Ramos (cell line): ENCODE data around the gene NEURL1.
"Not testable (repeated sequence)": the region's sequence is repeated elsewhere in the genome, so short reads cannot be mapped to it uniquely, and the experiment has no call there.

ENCODE experiments used
- in situ Hi-C: fragments of 300-500 bp; cut with MboI; formaldehyde crosslinking; loops from one replicate; pipeline ENCODE4 v1.14.3; 2022; ENCODE audit warnings: low sequenced_read_pairs; ENCODE audit not compliant: unreplicated experiment

NEURL1 gene

DNA sequence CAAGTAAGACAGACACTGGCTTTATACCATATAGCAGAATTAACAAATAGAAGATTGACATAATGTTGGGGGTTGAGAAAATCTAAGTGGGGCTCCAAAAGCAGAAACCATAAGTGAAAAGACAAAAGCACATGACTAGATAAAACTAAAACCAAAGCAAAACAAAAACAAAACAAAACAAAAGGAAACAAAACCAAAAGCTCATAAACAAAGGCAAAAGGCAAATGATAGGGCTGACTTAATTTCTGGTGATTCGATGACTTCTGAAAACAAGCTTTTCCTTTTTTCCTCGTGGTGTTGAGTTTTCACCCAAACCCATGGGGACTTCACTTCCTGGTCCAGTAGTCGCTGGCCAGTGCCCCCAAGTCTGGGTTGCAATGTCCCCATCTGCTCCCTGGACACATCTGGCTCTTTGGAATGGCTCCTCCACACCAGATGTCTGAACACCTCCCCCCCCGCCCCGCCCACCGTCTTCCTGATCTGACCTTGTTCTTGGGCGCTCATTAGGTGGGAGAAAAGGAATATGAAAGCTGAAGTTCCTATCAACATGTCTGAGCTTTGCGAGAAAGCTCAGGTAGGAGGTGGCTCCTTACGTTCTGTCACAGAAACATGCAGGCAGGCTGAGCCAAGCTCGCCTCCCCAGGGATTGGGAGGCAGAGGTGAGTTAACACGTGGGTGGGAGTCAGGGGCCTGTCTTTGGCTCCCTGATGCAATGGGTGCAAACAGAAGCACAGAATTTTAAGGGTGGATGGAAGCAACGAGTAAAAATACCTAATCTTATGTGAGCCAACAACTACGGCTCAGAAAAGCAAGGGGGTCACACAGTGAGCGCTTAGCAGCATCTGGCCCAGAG lies 121.0 kb downstream of the NEURL1 start:
- in situ Hi-C loops: loop anchor here (5.0 kb wide), 1 partner anchor 68 kb away; no protein-coding TSS in a partner anchor

DNA sequence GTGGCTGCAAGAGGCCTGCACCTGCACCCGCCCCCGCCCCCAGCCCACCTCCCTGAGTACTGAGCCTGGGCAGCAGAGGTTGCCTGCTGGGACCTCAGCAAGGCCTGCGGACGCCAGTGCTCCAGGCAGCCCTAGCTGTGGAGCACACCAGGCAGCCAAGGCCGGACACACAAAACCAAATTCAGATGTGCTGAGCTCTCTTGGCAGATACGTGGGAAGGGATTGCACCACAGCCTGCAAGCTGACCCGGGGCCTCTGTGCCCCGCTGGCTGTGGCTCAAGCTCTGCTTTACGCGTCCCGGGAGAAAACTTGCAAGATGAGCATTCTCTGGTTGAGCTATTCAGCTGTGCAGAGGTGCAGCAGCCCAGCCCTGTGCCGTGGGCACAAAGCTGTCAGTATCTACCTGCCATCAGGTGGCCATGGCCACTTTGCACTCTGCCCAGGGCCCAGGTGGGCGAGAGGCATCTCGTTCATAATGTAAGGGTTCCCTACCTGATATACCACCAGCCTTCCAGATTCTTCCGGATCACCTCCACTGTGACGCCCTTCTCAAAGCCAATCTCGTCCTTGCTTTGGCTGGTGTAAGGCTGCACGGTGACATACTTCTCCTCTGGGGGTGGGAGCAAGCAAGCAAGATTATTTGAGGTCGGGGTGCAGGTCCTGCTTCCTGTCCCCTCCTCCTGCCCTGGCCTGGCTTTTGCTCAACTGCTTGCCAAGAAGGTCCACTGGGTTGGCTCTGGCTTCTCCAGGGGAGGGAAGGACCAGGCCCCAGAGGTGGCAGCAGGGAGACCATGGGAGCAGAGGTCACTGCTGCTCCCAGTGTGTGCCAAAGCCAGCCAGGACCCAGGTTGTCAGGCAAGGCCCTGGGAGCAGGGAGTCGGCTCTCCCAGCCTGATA lies 123.4 kb downstream of the NEURL1 start:
- in situ Hi-C loops: no loop called here

DNA sequence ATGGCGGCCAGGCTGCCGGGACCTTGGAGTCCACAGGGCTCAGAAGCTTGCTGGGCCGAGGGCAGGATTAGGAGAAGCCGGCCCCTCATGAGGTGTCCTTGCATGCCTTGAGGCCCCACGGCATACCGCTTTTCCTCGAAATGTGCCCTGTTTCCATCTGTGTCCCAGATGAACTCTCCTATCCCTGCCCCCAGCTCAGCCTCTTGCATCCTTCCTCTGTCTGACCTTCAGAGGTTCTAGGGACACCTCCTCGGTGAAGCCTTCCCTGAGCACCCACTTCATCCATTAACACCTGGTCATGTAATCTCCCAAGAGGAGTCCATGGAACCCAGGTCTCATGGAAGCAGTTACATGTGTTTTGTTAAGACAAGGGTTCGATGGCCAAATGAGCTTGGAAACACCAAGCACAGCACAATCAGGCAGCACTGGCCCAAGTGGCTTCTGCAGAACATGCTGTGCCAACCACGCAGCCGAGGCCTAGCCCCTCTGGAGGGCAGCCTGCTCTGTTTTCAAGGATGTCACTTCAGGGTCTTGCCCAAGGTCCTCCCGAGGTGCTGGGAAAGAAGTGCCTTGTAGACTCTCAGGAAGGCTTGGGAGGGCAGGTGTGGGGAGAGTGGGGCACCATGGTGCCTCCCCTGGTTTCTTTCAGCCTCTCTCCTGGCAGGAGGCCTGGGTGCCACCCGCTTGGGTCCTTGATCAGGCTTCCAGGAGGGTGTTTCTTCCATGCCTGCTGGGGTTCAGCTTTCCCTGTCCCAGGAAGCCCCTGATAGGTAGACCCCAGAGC lies 124.3 kb downstream of the NEURL1 start:
- in situ Hi-C loops: no loop called here

DNA sequence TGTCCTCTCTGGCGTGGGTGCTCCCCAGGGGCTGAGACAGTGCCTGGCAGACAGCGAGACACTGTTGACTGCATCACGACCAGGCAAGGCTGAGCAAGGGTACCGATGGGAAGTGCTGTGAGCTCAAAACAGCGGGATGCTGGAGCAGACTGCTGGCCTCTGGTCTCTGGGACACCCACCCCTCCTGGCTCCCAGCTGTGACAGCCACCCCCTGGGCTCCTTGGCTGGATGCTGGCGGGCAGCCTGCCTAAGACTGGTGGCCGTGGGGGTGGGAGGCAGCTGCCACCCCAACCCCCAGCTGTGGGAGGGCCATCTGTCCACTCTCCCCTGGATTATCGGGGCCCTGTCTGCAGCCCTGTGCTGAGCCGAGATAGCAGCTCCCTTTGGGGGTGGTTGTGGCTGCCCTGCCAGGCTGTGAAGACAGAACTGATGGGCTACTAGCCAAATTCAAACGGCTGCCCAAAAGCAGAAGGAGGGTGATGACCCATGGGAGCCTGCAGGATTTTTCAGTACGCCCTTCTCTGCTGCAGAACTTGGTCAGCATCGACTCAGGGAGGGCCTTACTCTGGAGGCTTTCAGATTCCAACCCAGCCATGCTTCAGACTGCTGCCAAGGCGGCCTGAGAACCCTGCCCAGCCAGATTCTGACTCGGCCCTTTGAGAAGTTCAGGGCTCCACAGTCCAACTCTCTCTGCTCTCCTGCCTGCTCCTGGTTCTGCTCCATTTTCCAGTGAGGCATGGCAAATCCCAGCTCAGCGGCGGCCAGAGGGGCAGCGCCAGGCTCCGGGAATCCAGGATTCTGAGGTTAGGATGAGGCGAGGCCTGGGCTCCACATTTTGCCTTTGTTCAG lies 125.3 kb downstream of the NEURL1 start:
- in situ Hi-C loops: no loop called here

DNA sequence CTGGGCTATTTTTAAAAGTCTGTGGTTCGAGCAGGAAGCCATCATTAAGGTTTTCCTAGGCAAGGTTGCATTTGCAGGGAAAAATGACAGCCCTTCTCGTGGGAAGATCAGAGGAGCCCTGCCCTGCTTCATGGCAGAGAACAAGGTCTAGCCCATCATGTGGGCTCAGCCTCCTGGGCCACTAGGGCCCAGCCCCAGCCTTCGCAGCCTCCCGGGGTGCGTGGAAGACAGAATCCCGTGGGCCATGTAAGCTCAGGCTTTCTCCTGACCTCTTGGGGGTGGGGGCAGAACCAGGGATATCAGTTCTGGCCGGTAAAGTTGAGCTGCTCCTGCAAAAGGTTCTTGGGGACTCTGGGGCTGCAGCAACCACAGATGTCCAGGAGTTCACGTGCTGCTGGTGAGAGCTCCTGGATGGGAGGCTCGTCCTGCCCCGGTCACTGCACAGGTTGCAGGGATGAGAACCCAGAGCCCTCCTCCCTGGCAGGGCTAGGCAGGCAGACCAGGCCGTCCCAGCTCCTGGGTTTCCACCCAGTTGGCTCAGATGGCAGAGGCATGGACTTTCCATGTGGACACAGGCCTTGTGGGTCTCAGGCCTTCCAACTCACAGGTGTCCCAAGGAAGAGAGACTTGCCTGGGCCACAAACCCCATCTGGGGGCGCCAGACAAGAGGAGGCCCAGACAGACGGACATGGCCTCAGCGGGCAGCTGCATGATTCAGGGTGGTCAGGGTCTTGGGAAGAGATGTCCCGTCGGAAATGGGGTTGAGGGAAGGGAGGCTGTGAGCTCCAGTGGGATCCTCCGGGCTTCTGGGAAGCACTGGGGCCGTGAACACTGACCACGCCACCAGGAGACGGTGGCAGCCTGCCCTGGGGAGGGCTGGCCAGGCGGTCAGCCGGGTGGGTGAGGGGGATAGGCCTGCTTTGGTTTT lies 126.2 kb downstream of the NEURL1 start:
- in situ Hi-C loops: no loop called here

DNA sequence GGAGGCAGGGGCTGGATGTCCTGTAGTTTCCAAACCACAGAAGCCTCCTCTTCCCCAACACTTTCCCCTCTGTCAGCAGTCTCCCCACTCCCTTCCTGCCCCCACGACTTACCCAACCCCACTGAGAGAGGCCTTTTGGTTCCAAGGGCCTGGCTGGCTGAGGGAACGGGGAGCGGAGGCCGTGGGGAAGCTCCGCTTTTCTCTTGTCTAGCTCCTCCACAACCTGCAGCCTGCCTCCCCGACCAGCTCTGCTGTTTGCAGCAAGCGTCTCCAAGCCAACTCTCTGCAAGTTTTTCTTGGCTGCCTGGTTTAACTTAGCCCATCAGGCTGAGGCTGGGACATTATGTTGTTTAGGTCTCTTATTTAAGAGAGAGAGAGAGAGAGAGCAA lies 126.8 kb downstream of the NEURL1 start:
- in situ Hi-C loops: no loop called here

DNA sequence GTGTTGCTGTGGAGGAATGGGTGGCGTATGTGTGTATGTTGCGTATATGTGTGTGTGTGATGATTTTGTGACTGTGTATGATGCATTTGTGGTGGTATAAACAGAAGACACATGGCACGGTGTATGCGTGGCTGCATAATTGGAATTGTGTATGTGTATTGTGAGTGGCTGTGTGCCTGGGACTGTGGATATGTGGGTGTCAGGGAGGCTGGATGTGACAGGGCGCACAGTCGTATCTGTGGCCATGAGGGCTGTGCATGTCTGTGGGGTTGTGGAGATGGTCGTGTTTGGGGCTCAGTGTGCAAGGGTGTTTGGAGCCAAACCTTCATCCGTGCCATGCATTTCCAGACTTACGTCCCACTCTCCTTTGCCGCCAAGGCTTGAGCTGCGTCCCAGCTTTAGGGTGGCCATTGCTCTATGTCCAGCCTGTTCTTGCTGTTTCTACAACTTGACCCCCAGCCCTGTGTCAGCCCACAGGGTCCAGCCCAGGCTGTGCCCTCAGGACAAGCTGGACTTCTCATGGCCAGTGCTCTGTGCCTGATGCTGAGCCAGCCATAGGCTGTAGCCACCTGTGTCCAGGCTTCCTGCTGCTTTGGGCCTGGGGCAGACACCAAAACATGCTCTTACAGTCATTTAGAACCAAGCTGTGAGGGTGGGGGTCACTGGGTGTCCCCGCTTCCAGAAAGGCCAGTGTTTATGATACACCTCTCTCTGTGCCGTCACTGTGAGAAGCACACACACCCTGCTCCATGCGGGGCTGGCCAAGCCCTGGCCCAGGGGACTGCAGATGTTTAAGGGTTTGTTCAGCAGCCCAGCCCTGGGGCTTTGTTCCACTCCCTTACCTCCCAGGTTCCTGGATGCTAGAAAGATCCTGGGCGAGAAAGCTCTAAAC lies 127.6 kb downstream of the NEURL1 start:
- in situ Hi-C loops: no loop called here

DNA sequence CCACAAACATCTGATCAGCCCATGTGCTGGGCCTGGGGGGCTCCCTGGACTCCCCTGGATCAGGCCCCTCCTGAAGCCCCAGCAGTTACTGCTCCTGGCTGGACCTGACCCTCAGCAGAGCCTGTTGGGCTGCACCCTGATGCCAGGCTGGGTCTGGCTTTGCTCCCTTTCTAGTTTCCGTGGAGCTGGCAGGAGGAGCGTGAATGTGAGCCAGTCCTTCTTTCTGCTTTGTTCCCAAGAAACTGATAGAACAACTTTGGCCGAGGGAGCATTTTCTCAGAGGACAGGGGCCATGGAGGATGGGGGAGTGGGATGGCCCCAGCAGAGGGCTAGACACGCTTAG lies 128.2 kb downstream of the NEURL1 start:
- in situ Hi-C loops: no loop called here

DNA sequence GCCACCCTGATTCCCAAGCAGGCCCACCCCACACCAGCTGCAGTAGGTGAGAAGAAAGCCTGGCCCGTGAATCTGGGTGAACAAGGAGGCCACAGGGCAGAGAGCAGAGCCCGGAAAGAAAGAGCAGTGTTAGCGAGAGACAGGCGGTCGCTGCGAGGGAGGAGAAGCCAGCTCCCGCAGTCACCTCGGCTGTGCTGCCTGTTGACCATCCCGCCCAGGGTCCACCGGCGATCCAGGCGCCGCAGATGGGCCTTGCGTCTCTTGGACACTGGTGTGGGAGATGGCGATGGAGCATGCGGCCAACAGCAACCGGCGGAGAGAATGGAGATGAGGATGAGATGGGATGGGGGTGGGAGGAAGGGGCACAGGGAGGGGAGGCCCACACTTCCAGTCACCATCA lies 128.8 kb downstream of the NEURL1 start:
- in situ Hi-C loops: no loop called here

DNA sequence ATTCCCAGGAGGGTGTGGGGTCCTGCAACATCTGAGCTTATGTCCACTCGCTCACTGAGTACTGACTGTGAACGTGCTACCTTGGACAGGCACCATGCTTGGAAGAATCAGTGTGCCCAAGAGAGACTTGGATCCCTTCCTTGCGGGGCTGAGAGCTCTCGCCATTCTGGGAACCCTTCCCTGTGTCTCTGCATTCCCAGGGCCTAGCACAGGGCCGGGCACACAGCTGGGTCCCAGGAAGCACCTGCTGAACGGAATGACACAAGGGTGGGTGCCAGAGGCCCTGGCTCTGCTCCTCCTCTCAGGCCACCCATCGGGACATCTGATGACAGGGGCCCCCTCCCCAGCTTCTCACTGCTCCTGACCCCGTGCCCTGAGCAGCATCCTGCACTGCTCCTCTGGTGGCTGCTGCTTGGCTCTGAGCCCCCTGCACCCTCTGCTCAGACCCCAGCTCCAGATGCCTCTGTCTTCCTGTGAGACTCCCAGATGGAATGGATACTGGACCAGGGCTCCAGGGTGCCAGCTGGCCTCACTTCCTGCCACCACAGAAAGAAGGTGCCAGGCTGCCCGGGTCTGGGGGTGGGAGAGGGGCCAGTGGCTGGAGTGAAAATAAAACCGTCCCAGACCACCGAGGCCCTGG lies 129.6 kb downstream of the NEURL1 start:
- in situ Hi-C loops: no loop called here

DNA sequence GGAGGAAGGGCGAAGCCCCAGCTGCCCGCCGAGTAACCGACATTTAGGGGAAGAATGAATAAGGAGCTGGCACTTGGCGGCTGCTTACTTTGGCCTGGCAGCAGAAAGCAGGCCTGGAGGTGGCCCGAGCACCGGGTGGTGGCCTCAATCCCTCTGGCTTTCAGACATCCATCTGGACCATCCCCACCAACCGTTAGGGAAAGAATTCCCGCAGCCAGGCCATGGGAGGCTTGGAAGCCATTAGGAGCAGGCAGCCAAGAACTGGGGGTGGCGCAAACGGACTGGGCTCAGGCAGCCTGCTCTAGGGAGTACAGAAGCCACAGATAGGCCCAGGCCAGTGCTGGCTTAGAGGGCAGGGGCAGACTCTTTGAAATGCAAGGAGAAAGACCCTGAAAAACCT lies 132.7 kb downstream of the NEURL1 start:
- in situ Hi-C loops: no loop called here

DNA sequence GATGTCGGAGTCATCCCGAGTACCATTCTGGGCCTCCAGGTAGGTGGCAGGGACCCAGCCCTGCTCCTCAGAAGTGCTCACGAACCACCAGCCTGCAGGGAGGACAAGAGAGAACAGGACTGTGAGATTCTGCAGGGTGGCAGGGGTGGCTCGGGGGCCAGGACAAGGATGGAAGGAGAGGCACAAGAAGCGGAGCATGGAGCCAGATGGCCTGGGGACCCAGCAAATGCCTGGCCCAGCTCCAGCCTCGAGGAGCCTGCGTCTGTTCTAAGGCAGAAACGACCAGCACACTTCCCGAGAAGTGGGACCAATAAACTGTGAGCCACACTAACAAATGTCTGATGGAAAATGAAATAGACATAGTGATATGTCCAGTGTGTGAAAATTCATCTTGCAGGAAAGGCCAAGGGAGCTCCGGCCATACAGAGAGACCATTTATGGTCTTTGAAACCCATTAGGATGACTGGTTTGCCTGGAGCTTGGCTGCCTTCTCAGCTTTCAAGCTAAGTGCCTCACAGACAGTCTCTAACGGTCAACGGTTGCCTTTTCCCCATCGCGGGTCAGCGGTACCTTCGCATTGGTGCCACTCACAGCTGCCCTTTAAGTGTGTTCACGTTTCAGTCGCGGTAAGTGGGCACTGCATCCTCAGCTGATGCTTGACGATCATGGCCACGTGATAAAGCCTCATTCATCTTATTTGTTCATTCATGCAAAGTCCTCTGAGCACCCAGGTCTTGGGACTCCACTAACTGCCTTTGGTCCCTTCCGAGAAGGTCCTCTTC lies 133.8 kb downstream of the NEURL1 start:
- in situ Hi-C loops: no loop called here

DNA sequence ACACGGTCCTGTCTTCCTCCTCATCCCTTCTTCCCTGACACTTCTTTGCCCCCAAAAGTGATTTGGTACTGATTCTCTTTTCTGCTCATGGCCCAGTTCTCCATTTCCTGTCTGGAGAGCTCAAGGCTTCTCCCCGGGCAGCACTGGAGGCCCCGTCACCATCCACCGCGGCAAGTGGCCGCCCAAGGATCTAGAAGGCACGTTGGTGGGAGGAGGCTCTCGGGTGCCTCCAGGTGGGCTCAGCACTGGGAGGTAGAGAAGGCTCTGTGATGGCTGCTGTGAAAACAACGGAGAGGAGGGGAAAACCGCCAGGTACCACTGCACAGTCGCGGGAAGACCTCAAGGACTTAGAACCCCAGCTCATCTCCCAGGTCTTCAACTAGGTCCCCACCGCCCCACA lies 134.4 kb downstream of the NEURL1 start:
- in situ Hi-C loops: no loop called here

DNA sequence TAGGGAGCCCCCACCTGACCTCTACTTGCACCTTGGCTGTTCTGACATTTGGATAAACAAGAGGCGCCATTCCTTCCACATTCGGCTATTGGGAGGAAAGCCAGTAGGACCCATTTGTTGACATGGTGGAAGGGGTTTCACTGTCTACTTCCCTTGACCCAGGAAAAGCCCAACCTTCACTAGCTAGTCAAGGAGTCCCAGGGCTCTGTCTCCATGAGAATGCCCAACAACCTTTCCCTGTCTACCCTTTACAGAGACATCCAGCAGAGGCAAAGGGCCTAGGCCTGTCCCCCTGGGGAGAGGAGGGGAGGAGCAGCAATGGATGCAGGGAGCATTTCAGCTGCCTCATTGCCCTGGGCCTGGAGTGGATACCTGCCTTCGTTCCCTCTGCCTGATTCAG lies 136.1 kb downstream of the NEURL1 start:
- in situ Hi-C loops: no loop called here

DNA sequence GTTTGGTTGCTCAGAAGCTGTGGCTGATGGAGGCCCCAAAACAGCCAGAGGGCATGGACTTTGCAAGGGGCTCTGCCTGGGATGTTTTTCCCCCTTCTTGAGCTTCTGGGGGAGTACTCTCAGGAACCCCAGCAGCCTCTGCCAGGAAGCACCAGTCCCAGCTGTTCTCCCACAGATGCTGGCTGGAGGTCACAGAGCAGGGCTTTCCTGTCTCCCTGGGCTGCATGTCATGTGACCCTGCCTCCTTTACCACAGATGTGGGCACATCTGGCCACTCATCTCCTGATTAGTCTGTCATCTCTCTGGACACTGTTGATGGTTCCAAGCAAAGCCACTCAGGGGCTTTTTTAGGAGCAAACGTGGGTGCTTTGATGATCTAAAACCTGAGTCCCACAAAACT lies 136.7 kb downstream of the NEURL1 start:
- in situ Hi-C loops: no loop called here

DNA sequence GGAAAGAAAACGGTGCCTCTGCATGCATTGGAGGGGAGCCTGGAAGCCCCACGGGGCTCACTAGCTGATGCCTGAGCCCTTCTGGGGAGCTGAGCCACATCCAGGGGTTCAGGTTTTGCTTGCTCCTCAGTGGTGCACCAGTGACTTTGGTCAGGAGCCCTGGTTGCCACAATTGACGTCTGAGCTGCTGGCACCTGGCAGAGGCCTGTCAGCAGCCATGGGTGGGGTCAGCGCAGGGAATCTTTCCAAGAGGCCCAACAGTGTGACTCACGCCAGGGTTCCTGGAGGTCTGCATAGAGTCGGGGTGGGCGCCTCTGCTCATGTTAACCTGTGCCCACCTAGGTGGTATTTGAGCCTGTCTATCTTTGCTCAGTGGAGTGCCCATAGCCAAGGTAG lies 138.7 kb downstream of the NEURL1 start:
- in situ Hi-C loops: no loop called here

DNA sequence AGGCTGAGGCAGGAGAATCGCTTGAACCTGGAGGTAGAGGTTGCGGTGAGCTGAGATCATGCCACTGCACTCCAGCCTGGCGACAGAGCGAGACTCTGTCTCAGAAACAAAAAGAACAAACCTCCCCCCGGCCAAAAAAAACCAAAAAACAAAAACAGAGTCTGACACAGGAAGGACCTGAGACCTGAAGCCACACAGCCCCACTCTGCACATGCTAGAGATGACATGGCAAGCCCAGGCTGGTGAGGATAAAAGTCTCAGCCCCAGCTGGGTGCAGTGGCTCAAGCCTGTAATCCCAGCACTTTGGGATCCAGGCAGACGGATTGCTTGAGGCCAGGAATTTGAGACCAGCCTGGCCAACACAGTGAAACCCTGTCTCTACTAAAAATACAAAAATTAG lies 139.4 kb downstream of the NEURL1 start:
- in situ Hi-C loops: not testable (repeated sequence)
